Measurements from ENCODE around the gene DCAF7.

The DCAF7 gene

GRCh38 chr17:63544467-63545301 is 5.6 kb upstream of the DCAF7 start:
- no peak for DNase-seq (ENCODE audit: low read depth)

- no peak for DNase-seq (ENCODE audit: low read depth)
These were observed 3.8 kb upstream of the DCAF7 start for GRCh38 chr17:63546308-63547082.

GRCh38 chr17:63547083-63547523 is 3.2 kb upstream of the DCAF7 start:
- no peak for DNase-seq (ENCODE audit: low read depth)

- DNase-seq (ENCODE audit: low read depth): no peak
These were observed 860 bp upstream of the DCAF7 start for GRCh38 chr17:63549289-63549945.

GRCh38 chr17:63550817-63551639 is 751 bp downstream of the DCAF7 start:
- no peak for DNase-seq (ENCODE audit: low read depth)

- no peak for DNase-seq (ENCODE audit: low read depth)
These were observed 1.9 kb downstream of the DCAF7 start for GRCh38 chr17:63552211-63552610.

GRCh38 chr17:63555500-63556156 is 5.4 kb downstream of the DCAF7 start:
- no peak for DNase-seq (ENCODE audit: low read depth)

- DNase-seq (ENCODE audit: low read depth): no peak
These were observed 7.1 kb downstream of the DCAF7 start for GRCh38 chr17:63557416-63557815.

- no peak for DNase-seq (ENCODE audit: low read depth)
These were observed 8.2 kb downstream of the DCAF7 start for GRCh38 chr17:63558441-63558840.

- DNase-seq (ENCODE audit: low read depth): no peak
These were observed 11.5 kb downstream of the DCAF7 start for GRCh38 chr17:63561819-63562218.

GRCh38 chr17:63563339-63563738 is 13.1 kb downstream of the DCAF7 start:
- no peak for DNase-seq (ENCODE audit: low read depth)

GRCh38 chr17:63564562-63564961 is 14.3 kb downstream of the DCAF7 start:
- no peak for DNase-seq (ENCODE audit: low read depth)

- DNase-seq (ENCODE audit: low read depth): no peak
These were observed 17.0 kb downstream of the DCAF7 start for GRCh38 chr17:63567229-63567628.

- DNase-seq (ENCODE audit: low read depth): no peak
These were observed 18.3 kb downstream of the DCAF7 start for GRCh38 chr17:63568563-63568962.

- DNase-seq (ENCODE audit: low read depth): no peak
These were observed 21.5 kb downstream of the DCAF7 start for GRCh38 chr17:63571632-63572310.

GRCh38 chr17:63573634-63574033 is 23.4 kb downstream of the DCAF7 start:
- no peak for DNase-seq (ENCODE audit: low read depth)

- DNase-seq (ENCODE audit: low read depth): no peak
These were observed 27.9 kb downstream of the DCAF7 start for GRCh38 chr17:63578027-63578768.

GRCh38 chr17:63578769-63579111 is 28.5 kb downstream of the DCAF7 start:
- no peak for DNase-seq (ENCODE audit: low read depth)

GRCh38 chr17:63579633-63580032 is 29.4 kb downstream of the DCAF7 start:
- no peak for DNase-seq (ENCODE audit: low read depth)

GRCh38 chr17:63587770-63588169 is 37.5 kb downstream of the DCAF7 start:
- no peak for DNase-seq (ENCODE audit: low read depth)

Data from activated T-helper 1 cell treated with Interleukin-2 at 50 U/mL for 16 hours (primary cell).